ENCODE measurements around the gene DNAJC24. TPM values are rescaled to one million over a fixed set of nuclear protein-coding genes. Genes with fewer than 3 reads are reported as not detected.

The DNAJC24 gene
- total RNA-seq, 2 donors from 2014 or later: 23.9 to 28.6 TPM

DNA sequence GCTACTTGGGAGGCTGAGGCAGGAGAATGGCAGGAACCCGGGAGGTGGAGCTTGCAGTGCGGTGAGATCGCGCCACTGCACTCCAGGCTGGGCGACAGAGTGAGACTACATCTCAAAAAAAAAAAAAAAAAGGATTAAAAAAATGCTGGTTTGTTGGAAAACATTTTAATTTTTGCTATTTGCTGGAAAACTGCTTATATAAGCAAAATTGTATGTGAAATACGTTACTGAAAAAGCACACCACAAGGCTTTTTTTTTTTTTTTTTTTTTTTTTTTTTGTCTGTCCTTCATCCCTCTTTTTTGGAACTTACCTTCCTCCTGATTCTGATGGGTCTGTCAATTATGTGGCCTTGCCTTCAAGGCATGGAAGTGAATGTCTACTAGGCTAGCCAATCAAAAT lies 41.0 kb upstream of the DNAJC24 start:
- H3K36me3 Mint-ChIP-seq (ENCODE audit: low read depth): peaks cover 12% of the 10 kb centered on the region
- no peak overlapping the region for H3K4me3 Mint-ChIP-seq
- peaks cover 1% of the 10 kb centered on the region for H3K4me1 Mint-ChIP-seq
- H3K4me3 ChIP-seq (ENCODE audit: low read length): no peak overlapping the region
- TF ChIP-seq, protein P1, sequence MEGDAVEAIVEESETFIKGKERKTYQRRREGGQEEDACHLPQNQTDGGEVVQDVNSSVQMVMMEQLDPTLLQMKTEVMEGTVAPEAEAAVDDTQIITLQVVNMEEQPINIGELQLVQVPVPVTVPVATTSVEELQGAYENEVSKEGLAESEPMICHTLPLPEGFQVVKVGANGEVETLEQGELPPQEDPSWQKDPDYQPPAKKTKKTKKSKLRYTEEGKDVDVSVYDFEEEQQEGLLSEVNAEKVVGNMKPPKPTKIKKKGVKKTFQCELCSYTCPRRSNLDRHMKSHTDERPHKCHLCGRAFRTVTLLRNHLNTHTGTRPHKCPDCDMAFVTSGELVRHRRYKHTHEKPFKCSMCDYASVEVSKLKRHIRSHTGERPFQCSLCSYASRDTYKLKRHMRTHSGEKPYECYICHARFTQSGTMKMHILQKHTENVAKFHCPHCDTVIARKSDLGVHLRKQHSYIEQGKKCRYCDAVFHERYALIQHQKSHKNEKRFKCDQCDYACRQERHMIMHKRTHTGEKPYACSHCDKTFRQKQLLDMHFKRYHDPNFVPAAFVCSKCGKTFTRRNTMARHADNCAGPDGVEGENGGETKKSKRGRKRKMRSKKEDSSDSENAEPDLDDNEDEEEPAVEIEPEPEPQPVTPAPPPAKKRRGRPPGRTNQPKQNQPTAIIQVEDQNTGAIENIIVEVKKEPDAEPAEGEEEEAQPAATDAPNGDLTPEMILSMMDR (conservative IDR thresholded peaks at IDR 0.05): no peak
- H3K9me3 ChIP-seq (ENCODE audit: control insufficient read depth, low read length): no peaks in the 10 kb centered on the region
- H3K27ac ChIP-seq (ENCODE audit: low read depth, low read length): no peak overlapping the region
- no peak overlapping the region for H3K9ac ChIP-seq (ENCODE audit: extremely low read depth, low read length, poor library complexity, severe bottlenecking)
- H3K27ac Mint-ChIP-seq: no peak overlapping the region
- H3K9me3 Mint-ChIP-seq: peaks cover 18% of the 10 kb centered on the region
- no peaks in the 10 kb centered on the region for H3K27me3 ChIP-seq (ENCODE audit: control insufficient read depth, insufficient read depth, low read length, poor library complexity, severe bottlenecking)
- no peak for DNase-seq
- no peaks in the 10 kb centered on the region for H3K27me3 Mint-ChIP-seq (ENCODE audit: insufficient read depth)
- H3K36me3 ChIP-seq (ENCODE audit: control insufficient read depth, insufficient read depth, low read length): no peaks in the 10 kb centered on the region
- 94 to 98% methylated on average over 5 to 6 of the region's 6 CpGs for WGBS, 2 experiments (ENCODE audit: insufficient coverage in 1 of 2, insufficient read length in 1 of 2)
- no peaks in the 10 kb centered on the region for H3K4me1 ChIP-seq (ENCODE audit: control insufficient read depth, insufficient read depth, low read length)

DNA sequence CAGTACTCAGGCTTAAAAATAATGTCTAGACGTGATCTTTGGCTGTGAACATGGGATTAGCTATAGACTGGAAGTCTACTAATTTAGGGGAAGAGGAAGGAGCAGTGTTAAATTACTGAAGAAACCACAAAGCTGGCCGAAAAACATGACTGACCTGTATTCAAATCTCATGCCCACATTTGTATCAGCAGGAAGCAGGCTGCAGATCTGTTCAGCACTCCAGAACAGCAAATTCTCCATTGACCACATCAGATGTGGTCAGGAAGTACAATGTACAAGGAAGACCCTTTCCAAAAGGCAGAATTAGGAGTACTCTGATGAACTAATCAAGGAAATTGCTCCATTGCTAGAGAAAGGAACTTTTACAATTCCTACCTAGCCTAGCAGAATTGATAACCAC lies 31.9 kb upstream of the DNAJC24 start:
- H3K4me1 Mint-ChIP-seq: peaks cover 2% of the 10 kb centered on the region
- H3K9ac ChIP-seq (ENCODE audit: extremely low read depth, low read length, poor library complexity, severe bottlenecking): no peak overlapping the region

DNA sequence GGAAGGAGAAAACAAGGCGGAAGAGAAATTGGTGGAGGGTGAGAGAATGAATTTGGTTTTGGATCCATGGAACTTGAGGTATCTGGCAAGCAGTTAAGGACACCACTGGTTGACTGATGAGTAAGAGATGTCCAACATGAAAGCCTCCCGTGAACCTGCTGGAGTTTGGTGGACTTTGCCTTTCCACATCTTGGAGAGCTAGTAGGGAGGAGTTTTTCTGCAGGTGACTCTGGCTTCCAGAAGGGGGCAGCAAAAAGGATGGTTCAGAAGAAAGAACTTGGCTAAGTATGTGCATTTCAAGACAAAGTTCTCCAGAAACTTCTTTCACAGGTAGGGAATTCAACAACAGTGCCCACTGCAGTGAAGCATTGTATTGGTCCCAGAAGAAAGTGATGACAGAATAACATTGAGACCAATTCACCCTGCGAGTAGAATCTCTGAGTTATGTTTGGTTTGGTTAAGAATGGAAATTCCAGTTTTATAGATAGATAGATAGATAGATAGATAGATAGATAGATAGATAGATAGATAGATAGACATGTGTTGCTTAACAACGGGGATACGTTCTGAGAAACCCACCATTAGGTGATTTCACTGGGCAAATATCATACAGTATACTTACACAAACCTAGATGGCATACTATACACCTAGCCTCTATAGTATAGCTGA lies 28.6 kb upstream of the DNAJC24 start:
- TF ChIP-seq, protein P1 (conservative IDR thresholded peaks at IDR 0.05): peak; percentile 82
- no peak overlapping the region for H3K27ac ChIP-seq (ENCODE audit: low read depth, low read length)
- Mint-ChIP-seq H3K36me3 (ENCODE audit: low read depth) (no peaks in the 10 kb centered on the region), H3K27ac (no peak overlapping the region), H3K4me3 (no peak overlapping the region), H3K27me3 (ENCODE audit: insufficient read depth) (no peaks in the 10 kb centered on the region), H3K9me3 (peaks cover 3% of the 10 kb centered on the region), H3K4me1 (peaks cover 2% of the 10 kb centered on the region)
- H3K4me3 ChIP-seq (ENCODE audit: low read length): no peak overlapping the region
- no peak overlapping the region for H3K9ac ChIP-seq (ENCODE audit: extremely low read depth, low read length, poor library complexity, severe bottlenecking)
- 88 to 90% methylated on average over 2 to 5 of the region's 5 CpGs for WGBS, 2 experiments (ENCODE audit: insufficient coverage in 1 of 2, insufficient read length in 1 of 2)
- DNase-seq: peak; percentile 64
- peaks cover 1% of the 10 kb centered on the region for H3K9me3 ChIP-seq (ENCODE audit: control insufficient read depth, low read length)
- no peaks in the 10 kb centered on the region for H3K4me1 ChIP-seq (ENCODE audit: control insufficient read depth, insufficient read depth, low read length)
- no peaks in the 10 kb centered on the region for H3K36me3 ChIP-seq (ENCODE audit: control insufficient read depth, insufficient read depth, low read length)
- H3K27me3 ChIP-seq (ENCODE audit: control insufficient read depth, insufficient read depth, low read length, poor library complexity, severe bottlenecking): no peaks in the 10 kb centered on the region

More for the DNA sequence above, 31.9 kb upstream of the DNAJC24 start:
- DNase-seq: no peak
- peaks cover 25% of the 10 kb centered on the region for H3K36me3 Mint-ChIP-seq (ENCODE audit: low read depth)
- Histone ChIP-seq H3K27me3 (ENCODE audit: control insufficient read depth, insufficient read depth, low read length, poor library complexity, severe bottlenecking) (no peaks in the 10 kb centered on the region), H3K4me3 (ENCODE audit: low read length) (no peak overlapping the region), H3K4me1 (ENCODE audit: control insufficient read depth, insufficient read depth, low read length) (no peaks in the 10 kb centered on the region), H3K27ac (ENCODE audit: low read depth, low read length) (no peak overlapping the region), H3K9me3 (ENCODE audit: control insufficient read depth, low read length) (peaks cover 16% of the 10 kb centered on the region), H3K36me3 (ENCODE audit: control insufficient read depth, insufficient read depth, low read length) (no peaks in the 10 kb centered on the region)
- H3K9me3 Mint-ChIP-seq: peaks cover 20% of the 10 kb centered on the region
- no peaks in the 10 kb centered on the region for H3K27me3 Mint-ChIP-seq (ENCODE audit: insufficient read depth)
- H3K4me3 Mint-ChIP-seq: no peak overlapping the region
- WGBS, 2 experiments (ENCODE audit: insufficient coverage in 1 of 2, insufficient read length in 1 of 2): 82 to 93% methylated on average over 2 of the region's 2 CpGs
- TF ChIP-seq, protein P1 (conservative IDR thresholded peaks at IDR 0.05): no peak
- no peak overlapping the region for H3K27ac Mint-ChIP-seq

Data from endodermal cell (in vitro differentiated cells).